ENCODE results near the gene IGF2BP2.

GRCh38 chr3:185779461-185779860 is 45.4 kb downstream of the IGF2BP2 start:
- TF ChIP-seq CTCF (conservative IDR thresholded peaks at IDR 0.05; ENCODE audit: low read depth, low read length) (no peak), ELK1 (IDR thresholded peaks at IDR 0.05; ENCODE audit: borderline replicate concordance, low read depth, low read length) (no peak), RCOR1 (IDR thresholded peaks at IDR 0.05; ENCODE audit: insufficient replicate concordance, low read length) (no peak), BHLHE40 (IDR thresholded peaks at IDR 0.05; ENCODE audit: low read depth, low read length) (no peak)
